D721Med (cell line): ENCODE measurements around the gene NEUROG1.
"Not testable (repeated sequence)": the region's sequence is repeated elsewhere in the genome, so short reads cannot be mapped to it uniquely, and the experiment has no call there.

ENCODE experiments used
- DNase-seq: peaks from one replicate; pipeline ENCODE4 v3.0.0; 2011; ENCODE audit warnings: low spot score; ENCODE audit not compliant: insufficient read length
- FAIRE-seq: peaks from 2 replicates; lab custom pipeline; 2011; peaks lifted over from hg19 to GRCh38; lab: Jason Lieb, UNC
- TF ChIP-seq, protein P1 (sequence below): IDR thresholded peaks from 2 replicates; pipeline ENCODE4 v1.5.1; 2012; ENCODE audit warnings: mild to moderate bottlenecking, control low read depth; ENCODE audit not compliant: insufficient read depth; ENCODE audit errors: missing control alignments

NEUROG1 gene

DNA sequence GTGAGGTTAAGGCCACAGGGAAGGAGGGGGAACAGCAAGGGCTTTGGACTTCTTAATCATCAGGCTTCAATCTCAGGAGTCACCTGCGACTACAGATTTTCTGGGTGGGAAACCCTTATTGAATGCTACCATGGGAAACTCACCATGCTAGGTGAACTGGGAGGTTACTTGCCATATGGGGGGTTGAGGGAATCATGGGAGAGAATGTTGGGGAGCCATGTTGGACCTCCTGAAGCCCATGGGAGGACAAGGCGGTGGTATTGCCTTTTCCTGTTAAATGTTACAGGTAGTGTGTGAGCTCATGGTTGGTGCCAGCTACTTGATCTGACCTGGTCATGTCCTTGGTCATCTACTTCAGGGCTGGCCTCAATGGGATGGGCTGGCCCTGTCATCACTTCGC, 31.4 kb downstream of the NEUROG1 start:
- FAIRE-seq (no peak), DNase-seq (no peak)
- TF ChIP-seq, protein P1, sequence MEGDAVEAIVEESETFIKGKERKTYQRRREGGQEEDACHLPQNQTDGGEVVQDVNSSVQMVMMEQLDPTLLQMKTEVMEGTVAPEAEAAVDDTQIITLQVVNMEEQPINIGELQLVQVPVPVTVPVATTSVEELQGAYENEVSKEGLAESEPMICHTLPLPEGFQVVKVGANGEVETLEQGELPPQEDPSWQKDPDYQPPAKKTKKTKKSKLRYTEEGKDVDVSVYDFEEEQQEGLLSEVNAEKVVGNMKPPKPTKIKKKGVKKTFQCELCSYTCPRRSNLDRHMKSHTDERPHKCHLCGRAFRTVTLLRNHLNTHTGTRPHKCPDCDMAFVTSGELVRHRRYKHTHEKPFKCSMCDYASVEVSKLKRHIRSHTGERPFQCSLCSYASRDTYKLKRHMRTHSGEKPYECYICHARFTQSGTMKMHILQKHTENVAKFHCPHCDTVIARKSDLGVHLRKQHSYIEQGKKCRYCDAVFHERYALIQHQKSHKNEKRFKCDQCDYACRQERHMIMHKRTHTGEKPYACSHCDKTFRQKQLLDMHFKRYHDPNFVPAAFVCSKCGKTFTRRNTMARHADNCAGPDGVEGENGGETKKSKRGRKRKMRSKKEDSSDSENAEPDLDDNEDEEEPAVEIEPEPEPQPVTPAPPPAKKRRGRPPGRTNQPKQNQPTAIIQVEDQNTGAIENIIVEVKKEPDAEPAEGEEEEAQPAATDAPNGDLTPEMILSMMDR, result no peak

DNA sequence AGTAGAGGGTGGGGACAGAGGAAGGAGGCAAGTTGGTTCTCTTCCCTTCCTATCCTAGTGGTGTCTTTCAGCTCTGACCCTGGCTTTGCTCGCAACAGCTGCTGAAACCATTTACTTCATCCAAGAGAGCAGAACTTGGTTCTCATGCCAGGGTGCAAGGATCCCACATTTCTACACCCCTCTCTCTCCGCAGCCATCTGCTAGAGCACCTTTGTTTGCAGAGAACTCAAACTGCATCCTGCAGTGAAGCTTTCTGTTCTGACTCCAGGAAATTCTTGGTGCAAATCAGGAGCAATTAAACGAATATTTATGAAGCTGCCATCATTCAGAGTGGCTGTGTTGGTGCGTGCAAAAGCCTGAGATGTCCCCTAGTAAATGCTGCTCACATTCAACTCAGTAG, 31.9 kb downstream of the NEUROG1 start:
- FAIRE-seq (no peak), DNase-seq (no peak)
- TF ChIP-seq, protein P1, result no peak

DNA sequence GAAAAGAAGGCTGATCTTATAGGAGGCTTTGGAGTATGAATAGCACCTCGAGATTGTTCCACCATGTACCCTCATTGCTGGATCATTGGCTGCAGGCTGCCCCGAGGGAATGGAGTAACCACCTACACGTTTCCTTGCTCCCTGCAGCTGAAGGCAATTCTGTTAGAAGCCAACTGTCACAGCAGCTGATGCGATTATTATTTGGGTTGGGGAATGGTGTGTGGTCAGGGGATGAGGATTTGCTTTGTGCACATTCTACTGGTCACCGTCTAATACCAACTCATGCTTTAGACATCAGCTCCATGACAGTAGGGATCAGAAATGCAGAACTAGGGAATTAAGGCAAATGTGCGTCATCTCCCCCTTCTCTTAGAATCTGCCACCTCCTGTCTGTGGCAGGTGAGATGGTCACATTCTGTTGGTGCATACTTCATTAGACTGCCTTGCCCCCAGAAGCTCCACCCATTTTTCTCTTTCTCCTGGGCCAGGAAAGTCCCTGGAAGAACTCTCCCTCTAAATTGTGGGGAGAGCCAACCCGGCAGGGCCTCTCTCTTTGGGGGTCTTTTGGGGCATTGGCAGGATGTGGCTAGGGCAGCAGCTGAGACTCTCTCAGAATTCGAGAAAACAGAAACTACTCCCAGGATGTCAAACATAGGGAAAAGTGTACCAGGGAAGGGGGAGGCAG, 32.8 kb downstream of the NEUROG1 start:
- TF ChIP-seq, protein P1, result no peak
- DNase-seq (no peak), FAIRE-seq (no peak)

DNA sequence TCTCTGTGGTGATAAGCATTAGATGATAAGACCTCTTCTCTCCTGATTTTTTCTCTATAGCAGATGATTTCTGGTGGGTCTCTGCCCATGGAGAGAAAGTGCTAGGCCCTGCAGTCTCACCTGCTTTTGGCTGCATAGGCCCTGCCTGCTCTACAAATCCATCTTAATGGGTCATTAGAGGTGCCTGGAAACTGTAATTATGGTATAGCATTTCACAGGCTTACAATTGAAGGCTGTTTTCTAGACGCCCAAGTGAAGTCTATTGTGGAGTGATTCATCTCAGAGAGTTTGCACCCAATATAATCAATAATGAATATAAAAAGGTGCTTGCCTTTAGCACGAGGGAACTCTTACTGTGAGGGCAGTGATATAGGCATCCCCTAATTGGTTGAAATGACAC, 33.8 kb downstream of the NEUROG1 start:
- DNase-seq (no peak), FAIRE-seq (no peak)
- TF ChIP-seq, protein P1, result no peak

DNA sequence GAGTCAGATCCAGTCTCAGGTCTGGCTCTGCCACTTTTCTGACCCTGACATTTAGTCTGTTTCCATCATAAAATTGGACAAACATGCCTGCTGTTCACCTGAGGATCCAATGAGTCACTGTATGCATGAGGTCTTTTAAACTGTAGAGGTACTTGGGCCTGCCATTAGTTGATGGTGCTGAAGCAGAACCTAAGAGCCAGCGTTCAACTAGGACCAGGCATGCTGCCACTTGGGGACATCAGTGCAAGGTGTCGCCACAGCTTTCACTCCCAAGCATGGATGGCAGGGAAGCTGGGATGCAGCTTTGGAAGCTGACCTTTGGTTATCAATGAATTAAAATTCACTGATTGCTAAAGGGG, 37.1 kb downstream of the NEUROG1 start:
- FAIRE-seq, result no peak
- DNase-seq, result no peak
- TF ChIP-seq, protein P1, result no peak

DNA sequence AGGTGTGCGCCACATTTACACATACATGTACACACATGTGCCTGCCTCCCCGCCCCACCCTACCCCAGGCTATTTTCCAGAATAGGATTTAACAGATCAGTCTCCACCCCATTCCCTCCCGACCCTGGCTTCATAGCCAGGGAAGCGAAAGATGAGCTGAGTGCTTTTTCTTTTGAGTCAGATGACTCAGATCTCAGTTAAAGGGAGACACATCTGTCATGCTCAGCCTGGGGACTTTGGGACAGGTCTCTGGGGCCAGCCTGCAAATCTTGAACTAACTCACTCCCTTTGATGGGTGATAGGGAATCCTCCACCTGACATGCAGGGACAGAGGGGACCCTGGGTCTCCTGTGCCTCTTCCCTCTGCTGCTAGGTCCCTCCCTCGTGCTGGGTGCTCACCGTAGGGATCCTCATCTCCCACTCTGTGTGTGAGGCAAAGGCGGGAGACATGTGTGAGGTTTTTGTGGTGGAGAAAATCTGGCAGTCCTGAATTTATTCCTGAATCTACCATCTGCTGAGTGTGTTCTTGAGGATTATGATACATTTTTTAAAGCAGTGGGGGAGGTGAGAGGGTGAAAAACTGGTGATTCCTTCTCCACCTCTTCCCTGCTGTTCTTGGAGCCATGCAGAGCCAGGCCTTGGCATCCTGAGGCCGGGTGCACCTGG, 37.7 kb downstream of the NEUROG1 start:
- DNase-seq (no peak), FAIRE-seq (peak; percentile 61)
- TF ChIP-seq, protein P1, result no peak

DNA sequence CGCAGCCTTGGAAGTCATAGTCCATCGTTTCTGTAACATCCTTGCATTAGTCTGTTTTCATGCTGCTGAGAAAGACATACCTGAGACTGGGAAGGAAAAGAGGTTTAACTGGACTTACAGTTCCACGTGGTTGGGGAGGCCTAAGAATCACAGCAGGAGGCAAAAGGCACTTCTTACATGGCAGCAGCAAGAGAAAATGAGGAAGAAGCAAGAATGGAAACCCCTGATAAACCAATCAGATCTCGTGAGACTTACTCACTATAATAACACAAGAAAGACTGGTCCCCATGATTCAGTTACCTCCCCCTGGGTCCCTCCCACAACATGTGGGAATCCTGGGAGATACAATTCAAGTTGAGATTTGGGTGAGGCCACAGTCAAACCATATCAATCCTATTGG, 40.2 kb downstream of the NEUROG1 start:
- FAIRE-seq, result not testable (repeated sequence)

DNA sequence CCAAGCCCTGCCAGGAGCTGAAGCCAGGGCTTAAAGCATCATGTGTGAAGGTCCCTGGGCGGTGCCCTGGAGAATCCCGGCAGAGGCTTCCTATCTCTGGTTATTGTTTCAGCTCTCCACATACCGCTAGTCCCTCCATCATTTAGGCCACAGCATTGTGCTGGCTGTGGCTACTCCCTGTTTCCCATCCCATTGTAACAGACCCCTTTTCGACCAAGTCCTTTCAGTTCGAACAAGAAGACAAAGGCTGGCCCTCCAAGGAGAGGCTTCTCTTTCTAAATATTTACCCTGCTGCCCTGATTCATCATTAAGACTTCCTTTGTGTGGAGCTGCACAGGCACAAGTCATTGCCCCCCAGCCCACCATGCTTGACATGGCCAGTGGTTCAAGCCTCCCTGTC, 41.6 kb downstream of the NEUROG1 start:
- TF ChIP-seq, protein P1, result no peak
- DNase-seq, result no peak
- FAIRE-seq, result no peak

More for the DNA sequence above, 40.2 kb downstream of the NEUROG1 start:
- not testable (repeated sequence) for DNase-seq
